GM19238 (cell line): ENCODE results near the gene ANO2.

Experiments
- DNase-seq: peaks from one replicate; pipeline ENCODE4 v3.0.0; 2011; ENCODE audit warnings: low spot score; ENCODE audit not compliant: insufficient read length

Gene ANO2

DNA sequence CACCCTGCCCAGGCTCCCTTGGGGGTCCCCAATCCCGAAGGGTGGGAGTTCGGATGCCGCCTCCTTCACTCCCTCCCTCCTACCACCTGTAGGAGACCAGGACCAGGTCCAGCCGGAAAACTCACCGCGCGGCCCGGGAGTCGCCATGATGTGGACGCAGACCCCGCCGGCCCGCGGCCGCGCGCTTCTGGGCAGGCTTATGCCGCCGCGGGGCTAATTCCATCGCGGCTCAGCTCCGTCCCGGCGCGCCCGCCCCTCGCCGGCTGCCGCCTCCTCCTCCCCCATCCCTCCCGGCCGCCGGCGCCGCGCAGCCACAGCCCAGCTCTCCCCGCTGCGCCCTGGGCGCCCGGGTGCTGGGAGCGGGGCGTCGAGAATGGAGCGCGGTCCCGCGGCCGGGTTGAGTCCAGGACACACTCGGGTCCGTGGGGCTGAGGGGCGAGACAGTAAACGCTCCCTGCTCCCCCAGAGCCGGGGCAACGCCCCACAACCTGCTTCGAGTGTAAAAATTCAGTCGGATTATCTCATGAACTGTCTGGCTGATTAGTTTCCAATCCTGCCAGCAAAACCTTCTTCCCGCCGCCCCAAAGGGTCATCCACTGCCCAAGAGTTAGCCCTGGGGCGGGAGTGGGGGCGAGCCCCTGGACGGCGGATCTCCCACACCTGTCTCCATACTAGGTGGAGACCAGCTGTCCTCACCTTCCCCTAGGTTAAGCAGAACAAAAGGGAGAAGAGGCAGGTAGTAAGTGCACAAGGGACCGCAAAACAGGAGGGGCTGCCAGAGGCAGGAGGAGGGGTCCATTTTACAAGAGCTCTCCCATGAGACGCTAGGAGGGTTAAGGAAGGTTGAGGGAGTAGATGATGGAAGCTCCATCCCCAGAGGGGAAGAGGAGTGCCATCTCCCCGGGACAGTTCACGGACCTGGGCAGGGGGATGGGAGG, at the start of gene ANO2:
Gene ANO2 (minus strand): TSS at position 189 of the 938 bp plus-strand sequence. CDS start 42 bp downstream, at position 147.
- no peak for DNase-seq

GRCh38 chr12:5989621-5990020, 44.6 kb upstream of the ANO2 start:
- no peak for DNase-seq

DNA sequence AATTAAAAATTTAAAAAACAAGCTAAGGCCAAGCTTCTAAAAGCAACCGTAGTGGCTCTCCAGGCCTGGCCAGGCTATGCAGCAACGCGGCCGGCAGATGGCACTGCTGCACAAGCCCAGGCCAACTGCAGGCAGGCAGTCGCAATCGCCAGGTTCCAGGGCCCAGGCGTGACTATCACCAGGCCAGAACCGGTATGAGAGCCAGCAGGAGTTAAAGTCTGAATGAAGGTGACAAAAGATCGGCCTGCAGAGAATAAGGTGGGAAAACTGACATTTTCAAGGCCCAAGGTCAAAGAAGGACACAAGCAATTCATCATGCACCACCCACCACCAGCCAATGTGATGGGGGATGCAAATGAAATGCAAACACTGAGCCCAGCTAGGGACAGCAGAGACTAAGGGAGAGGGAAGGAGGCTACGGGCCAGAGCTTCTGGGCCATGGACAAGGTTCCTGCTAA, 43.6 kb upstream of the ANO2 start:
- peak; percentile 56 for DNase-seq

DNA sequence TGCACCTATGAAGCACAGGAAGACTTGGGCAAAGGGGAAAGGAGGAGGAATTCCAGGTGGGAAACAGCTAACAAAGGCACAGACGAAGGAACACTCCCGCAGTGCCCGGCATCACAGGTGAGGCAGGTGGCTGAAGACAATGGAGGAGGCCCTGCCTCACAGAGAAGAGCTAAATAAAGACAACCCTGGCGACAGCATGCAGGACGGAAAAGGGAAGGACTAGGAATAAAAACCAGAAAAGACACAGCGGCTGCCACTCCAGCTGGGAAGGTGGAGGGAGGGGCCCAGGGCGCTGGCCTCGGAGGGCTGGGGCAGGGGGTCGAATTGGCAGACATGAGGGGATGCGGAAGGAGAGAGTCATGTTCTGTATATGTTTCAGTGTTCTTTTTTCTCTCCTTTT, 43.0 kb upstream of the ANO2 start:
- DNase-seq: no peak

DNA sequence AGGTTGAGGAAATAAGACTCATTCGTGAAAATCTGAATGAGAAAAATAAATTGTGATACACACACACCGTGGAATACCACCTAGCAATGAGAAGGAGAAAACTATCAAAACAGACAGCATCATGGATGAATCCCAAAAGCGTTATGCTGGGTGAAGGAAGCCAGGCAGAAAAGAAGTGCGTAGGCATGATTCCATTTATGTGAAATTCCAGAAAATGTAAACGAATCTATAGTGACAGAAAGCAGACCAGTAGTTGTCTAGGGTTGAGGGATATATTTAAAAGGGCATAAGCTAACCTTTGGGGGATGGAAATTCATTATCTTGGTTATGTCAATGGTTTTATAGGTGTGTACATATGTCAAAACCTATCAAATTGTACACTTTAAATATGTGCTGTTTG, 42.5 kb upstream of the ANO2 start:
- no peak for DNase-seq

DNA sequence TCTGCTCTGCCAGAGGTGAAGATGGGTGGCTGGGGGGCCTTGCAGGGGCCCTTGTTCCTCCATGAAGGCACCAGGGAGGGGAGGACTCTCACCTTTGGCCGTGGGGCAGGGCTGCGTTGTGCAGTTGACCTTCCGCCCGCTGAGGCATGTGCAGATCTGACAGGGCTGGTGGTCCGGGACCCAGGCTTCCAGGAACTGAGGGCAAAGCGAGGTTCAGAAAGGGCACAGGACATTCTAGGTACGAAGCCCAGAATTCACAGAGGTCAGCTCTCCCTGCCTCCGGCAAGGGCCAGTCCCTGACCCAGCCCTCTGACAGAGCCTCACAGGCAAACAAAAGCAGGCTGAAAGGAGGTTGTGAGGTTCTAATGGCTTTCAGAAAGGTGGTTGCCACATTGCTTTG, 40.4 kb upstream of the ANO2 start:
- no peak for DNase-seq

DNA sequence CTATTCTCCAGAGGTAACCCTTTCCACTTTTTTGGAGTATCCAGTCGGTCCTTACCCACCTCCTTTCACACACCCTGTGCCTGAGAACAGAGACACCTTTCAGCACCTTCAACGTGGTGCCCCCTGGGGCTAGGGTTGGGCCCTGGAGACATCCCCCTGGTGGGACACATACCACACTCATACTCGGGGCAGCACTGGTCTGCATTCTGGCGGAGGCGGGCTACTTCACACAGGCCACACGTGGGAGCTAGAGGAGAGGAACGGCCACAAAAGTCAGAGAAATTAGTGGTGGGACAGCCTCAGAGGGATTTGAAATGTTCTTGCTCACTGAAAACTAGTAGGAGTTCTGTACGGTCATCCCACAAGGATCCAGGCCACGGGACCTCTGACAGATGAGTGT, 39.8 kb upstream of the ANO2 start:
- no peak for DNase-seq

GRCh38 chr12:5982106-5982505, 37.0 kb upstream of the ANO2 start:
- no peak for DNase-seq

GRCh38 chr12:5977556-5977955, 32.5 kb upstream of the ANO2 start:
- DNase-seq: no peak

GRCh38 chr12:5976711-5977110, 31.7 kb upstream of the ANO2 start:
- DNase-seq: no peak

GRCh38 chr12:5976196-5976595, 31.1 kb upstream of the ANO2 start:
- no peak for DNase-seq

GRCh38 chr12:5973461-5974115, 28.5 kb upstream of the ANO2 start:
- no peak for DNase-seq

- DNase-seq: no peak
Measured at GRCh38 chr12:5972387-5972786, 27.3 kb upstream of the ANO2 start.

DNA sequence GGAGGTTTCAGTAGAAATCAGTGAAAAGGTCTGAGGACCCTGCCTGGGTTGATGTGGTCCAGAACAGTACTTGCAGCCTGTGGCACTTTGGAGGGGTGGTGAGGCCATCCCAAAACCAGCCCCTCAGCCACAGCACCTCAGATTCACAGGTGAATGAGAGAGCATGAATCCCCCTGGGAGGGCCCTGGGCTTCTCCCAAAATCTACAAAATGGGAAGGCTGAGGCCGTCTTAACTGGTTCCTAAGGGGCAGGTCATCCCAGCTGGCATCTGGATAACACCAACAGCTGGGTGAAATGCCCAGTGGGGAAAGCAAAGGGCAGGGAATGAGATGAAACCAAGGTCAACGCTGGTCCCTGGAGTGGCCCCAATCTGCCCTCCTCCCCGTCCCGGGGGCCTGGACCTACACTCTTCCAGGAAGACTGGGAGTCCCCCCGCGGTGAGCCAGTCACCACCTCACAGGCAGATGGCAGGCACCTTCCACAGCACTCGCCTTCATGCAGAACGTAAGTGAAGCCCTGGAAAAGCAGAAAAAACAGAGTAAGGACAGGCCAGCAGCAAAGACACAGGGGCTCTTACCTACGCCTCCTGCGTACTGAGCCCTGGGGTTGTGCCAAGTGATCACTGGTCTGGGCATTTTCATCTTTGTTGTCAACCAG, 26.3 kb upstream of the ANO2 start:
- no peak for DNase-seq

- no peak for DNase-seq
Measured at GRCh38 chr12:5969974-5970690, 25.1 kb upstream of the ANO2 start.

- DNase-seq: no peak
Measured at GRCh38 chr12:5969156-5969973, 24.3 kb upstream of the ANO2 start.

DNA sequence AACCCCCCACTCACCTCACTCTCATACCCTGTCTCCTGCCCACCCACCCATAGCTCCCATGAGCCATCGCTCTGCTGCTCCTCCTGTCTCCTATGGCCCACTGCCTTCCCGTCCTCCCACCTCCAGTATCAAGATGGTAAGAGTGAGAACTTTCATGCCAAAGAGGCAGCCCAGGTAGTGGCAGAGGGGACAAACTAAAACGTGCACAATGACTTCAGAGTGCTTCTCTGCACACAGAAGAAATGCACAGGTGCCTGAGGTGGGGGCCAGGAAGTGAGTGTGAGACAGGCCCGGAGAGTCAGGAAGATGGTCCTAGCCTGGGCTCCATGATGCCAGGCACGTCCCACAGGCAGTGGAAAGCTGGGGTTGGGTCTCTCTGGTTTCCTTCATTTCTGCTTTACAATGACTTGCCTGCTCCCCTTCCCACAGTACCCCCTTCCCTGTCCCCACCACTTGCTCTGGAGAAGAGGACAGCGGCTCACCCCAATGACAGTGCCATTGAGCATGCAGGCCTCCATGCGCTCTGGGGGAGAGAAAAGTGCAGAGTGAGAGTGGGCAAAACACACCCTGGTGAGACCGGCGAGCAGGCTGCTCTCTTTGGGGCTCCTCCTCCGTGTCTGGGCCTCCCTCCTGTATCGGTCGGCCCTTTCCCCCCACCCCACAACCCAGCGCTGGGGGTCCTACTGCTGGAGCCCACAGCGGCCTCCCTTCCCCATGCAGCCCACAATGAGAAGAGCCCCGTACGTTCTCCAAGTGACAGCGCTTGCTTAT, 22.8 kb upstream of the ANO2 start:
- DNase-seq: no peak

DNA sequence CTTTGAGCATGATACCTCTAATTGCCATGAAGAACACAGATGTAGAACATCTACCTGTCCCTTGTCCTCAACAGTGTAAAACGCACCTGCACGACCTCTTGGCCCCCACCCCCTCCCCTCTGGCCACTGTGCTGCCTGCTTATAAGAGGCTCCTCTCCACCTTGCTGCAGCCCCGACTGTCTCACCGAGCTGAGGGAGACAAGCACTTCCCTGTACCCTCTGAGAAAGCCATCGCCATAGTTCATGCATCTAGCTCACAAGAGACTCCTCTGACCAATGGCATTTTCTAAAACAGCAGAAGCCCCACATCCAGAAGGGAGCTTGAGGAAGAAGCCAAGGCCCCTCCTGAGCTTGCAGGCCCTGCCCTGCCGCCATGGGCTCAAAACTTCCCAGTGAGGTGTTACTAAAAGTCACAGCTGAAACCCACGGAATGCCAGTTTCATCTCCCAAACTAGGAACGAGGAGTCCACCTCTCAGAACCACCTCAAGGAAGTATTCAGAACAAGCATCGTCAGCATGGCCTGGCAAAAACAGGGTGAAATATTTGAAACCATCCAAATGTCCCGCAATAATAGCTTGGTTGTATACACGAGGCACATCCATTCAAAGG, 21.5 kb upstream of the ANO2 start:
- no peak for DNase-seq

GRCh38 chr12:5965950-5966383, 20.9 kb upstream of the ANO2 start:
- peak; percentile 35 for DNase-seq
